ENCODE data around the gene BTRC. TPM values are rescaled to one million over a fixed set of nuclear protein-coding genes. Genes with fewer than 3 reads are reported as not detected.

The BTRC gene
- total and polyA plus RNA-seq, 2 donors (not counting 3 experiments of a cell fraction or from before 2014, with no cell fraction given), result 11.6 to 18.5 TPM

DNA sequence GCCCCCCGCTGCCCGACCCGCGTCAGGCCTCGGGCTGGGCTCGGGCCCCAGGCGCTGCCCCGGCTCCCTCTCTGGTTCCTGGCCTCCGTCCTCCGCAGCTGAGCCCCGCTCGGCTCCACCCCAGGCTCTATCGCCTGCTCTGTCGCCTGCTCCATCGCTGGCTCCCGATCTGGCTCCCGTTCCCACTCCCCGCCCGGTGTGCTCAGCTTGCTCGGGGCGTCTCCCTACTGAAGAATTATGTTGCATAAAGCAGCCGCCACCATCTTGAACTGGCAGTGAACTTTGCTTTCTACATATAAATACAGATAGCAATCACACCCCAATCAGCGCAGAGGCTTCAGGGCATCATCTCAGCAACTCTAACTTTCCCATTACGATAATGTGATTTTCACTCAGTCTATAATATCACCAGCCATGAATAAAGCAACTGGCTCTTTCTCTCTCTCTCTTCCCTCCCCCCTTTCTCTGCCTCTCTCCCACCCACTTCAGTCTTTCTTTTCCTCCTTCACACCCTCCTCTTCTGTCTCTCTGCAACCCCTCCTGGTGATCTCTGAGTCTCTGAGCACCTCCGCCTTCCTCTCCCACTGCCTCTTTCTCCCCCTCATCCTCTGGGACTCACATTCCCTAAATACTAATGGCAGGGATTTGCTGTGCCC lies 43.3 kb upstream of the BTRC start:
- FAIRE-seq, result no peak
- CTCF ChIA-PET, result interaction anchor here (0.5 to 4.8 kb wide), 8 partner anchors 8 to 156 kb away, joined by 3 to 23 read pairs (median 5); no protein-coding TSS in a partner anchor

More for the DNA sequence above, 43.3 kb upstream of the BTRC start:
- H3K27me3 ChIP-seq (ENCODE audit: control insufficient read depth in 2 of 2, insufficient read depth in 2 of 2, low read length in 2 of 2), result peaks cover 39 to 49% of the 10 kb centered on the region in 2 experiments
- no peak overlapping the region for H2AFZ ChIP-seq (ENCODE audit: low read depth, low read length)
- H3K27ac ChIP-seq (ENCODE audit: insufficient read depth, low read depth, low read length), result no peak overlapping the region
- no TSS peak for BruUV-seq (replicated peaks)
- no peaks in the 10 kb centered on the region for H3K36me3 ChIP-seq (ENCODE audit: control insufficient read depth in 2 of 2, extremely low read depth in 1 of 2, insufficient read depth in 2 of 2, low read length in 2 of 2)
- H3K9ac ChIP-seq (replicated peaks; ENCODE audit: extremely low read depth, insufficient read depth, low read length), result no peak overlapping the region
- no peaks in the 10 kb centered on the region for H3K79me2 ChIP-seq (ENCODE audit: control insufficient read depth, insufficient read depth, low read length)
- dilution Hi-C loops (cut with MboI; ENCODE audit: extremely low pct_ligation_motif_present, low sequenced_read_pairs), result no loop called here
- no peak overlapping the region for H3K4me3 ChIP-seq (replicated peaks in 1 of 3; ENCODE audit: insufficient read depth in 1 of 3, low read depth in 1 of 3, low read length in 3 of 3)
- no peaks in the 10 kb centered on the region for H4K20me1 ChIP-seq (replicated peaks; ENCODE audit: control insufficient read depth, extremely low read depth, insufficient read depth, low read length)
- POLR2A ChIA-PET, result no interaction called here
- TF ChIP-seq GATA2 (IDR thresholded peaks at IDR 0.05; ENCODE audit: insufficient read depth, insufficient read length, low read depth, low read length), result no peak
- TF ChIP-seq MYC (IDR thresholded peaks at IDR 0.05; ENCODE audit: low read depth, low read length), result no peak
- TF ChIP-seq JUN (IDR thresholded peaks at IDR 0.05; ENCODE audit: borderline replicate concordance, insufficient read depth, insufficient read length, low read depth), result no peak
- TF ChIP-seq POLR2AphosphoS5 (IDR thresholded peaks at IDR 0.05; ENCODE audit: insufficient read depth, low read depth, low read length), result no peak
- TF ChIP-seq FOS (IDR thresholded peaks at IDR 0.05; ENCODE audit: borderline replicate concordance, insufficient read depth, low read length), result no peak
- TF ChIP-seq, protein P1, sequence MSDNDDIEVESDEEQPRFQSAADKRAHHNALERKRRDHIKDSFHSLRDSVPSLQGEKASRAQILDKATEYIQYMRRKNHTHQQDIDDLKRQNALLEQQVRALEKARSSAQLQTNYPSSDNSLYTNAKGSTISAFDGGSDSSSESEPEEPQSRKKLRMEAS (IDR thresholded peaks at IDR 0.05; ENCODE audit: insufficient read depth, insufficient read length), result no peak
- TF ChIP-seq, protein P2, sequence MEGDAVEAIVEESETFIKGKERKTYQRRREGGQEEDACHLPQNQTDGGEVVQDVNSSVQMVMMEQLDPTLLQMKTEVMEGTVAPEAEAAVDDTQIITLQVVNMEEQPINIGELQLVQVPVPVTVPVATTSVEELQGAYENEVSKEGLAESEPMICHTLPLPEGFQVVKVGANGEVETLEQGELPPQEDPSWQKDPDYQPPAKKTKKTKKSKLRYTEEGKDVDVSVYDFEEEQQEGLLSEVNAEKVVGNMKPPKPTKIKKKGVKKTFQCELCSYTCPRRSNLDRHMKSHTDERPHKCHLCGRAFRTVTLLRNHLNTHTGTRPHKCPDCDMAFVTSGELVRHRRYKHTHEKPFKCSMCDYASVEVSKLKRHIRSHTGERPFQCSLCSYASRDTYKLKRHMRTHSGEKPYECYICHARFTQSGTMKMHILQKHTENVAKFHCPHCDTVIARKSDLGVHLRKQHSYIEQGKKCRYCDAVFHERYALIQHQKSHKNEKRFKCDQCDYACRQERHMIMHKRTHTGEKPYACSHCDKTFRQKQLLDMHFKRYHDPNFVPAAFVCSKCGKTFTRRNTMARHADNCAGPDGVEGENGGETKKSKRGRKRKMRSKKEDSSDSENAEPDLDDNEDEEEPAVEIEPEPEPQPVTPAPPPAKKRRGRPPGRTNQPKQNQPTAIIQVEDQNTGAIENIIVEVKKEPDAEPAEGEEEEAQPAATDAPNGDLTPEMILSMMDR (IDR thresholded peaks at IDR 0.05; ENCODE audit: extremely low read depth in 1 of 2, insufficient read depth in 1 of 2, low read depth in 1 of 2, low read length in 2 of 2), result no peak
- TF ChIP-seq POLR2A (IDR thresholded peaks at IDR 0.05; ENCODE audit: low read depth, low read length), result no peak
- H3K9me1 ChIP-seq (replicated peaks; ENCODE audit: control insufficient read depth, extremely low read depth, insufficient read depth, low read length), result no peaks in the 10 kb centered on the region
- H3K4me2 ChIP-seq (ENCODE audit: insufficient read depth, low read length), result no peak overlapping the region
- H3K9me3 ChIP-seq (replicated peaks; ENCODE audit: control insufficient read depth, insufficient read depth, low read length), result no peaks in the 10 kb centered on the region
- H3K4me1 ChIP-seq (ENCODE audit: control insufficient read depth, extremely low read depth, insufficient read depth, low read length), result no peaks in the 10 kb centered on the region
- intact Hi-C loops (cut with micrococcal nuclease), result no loop called here
- DNase-seq (ENCODE audit: low read depth, low spot score), result no peak
